DND-41 (cell line): Measurements from ENCODE around the gene RPL29.

Experiments
- CTCF ChIP-seq: IDR thresholded peaks from 2 replicates; pipeline ENCODE4 v1.5.1; 2012; ENCODE audit warnings: borderline replicate concordance, low read length, moderate library complexity, mild to moderate bottlenecking; ENCODE audit not compliant: poor library complexity, severe bottlenecking; ENCODE audit errors: extremely low read depth
- EZH2 ChIP-seq: IDR thresholded peaks from 3 replicates; pipeline ENCODE4 v1.6.1; 2012; ENCODE audit warnings: borderline replicate concordance, low read depth, mild to moderate bottlenecking, moderate library complexity, low read length, inconsistent platforms; ENCODE audit not compliant: severe bottlenecking

DNA sequence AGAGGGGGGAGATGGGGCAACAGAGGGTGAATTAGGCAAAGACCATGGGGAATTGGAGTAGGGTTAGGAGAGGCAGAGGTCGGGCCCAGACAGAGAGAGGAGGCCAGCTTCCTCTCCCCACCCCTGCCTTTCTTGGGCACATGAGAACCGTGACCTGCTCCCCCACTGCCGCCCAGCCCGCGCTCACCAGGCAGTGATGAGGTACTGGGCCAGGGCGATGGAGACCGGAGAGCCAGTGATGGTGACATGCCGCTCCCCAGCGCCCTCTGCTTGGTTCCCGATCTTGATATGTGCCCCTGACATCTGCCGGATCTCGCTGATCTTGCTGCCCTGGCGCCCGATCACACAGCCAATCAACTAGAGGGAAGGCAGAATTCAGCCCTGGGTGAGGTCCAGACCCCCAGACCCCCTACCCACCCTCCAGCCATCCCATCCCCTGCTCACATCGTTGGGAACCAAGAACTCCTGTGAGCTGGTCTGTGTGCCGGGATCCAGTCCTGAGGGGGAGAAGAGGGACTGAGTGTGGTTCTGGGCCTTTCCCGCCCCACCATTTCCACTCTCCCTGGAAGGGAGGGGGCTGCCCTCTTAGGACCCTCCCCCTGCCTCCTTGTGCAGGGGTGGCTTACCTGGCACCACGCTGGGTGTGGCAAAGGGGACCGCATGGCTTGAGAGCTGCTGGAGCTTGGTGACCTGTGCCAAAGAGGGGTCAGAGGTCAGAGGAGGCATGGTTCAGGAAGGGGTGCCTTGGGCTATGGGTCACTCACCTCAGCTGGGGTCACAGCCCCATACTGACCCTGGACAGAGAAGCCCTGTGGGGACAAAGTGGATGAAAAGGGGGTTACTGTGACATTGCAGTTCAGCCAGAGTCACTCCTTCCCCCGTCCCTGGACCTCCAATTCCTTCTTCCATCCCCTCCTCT, 36.8 kb downstream of the RPL29 start:
- no peak for TF ChIP-seq CTCF
- TF ChIP-seq EZH2, result no peak
